Measurements from ENCODE around the gene MYO1F. TPM values are rescaled to one million over a fixed set of nuclear protein-coding genes. Genes with fewer than 3 reads are reported as not detected.
A peak's percentile ranks its signal among the peaks of the same experiment; 100 is the strongest.

Gene MYO1F
- total RNA-seq, 1 donor from 2014 or later, result 7.8 TPM

- Histone ChIP-seq H3K4me3 (ENCODE audit: low read length in 3 of 3) (no peak overlapping the region), H3K27ac (ENCODE audit: low read depth, low read length) (no peak overlapping the region), H3K4me1 (ENCODE audit: control insufficient read depth in 3 of 3, insufficient read depth in 3 of 3, low read length in 3 of 3) (no peaks in the 10 kb centered on the region), H3K27me3 (ENCODE audit: control insufficient read depth in 3 of 3, insufficient read depth in 3 of 3, low read length in 3 of 3) (no peaks in the 10 kb centered on the region), H3K9ac (ENCODE audit: low read depth in 1 of 3, low read length in 3 of 3) (no peak overlapping the region), H3K9me3 (ENCODE audit: control insufficient read depth in 3 of 3, low read length in 3 of 3) (no peaks in the 10 kb centered on the region), H3K36me3 (ENCODE audit: control insufficient read depth in 3 of 3, insufficient read depth in 3 of 3, low read length in 3 of 3) (peaks cover 55 to 56% (median 56%) of the 10 kb centered on the region in 3 donors)
Observed at GRCh38 chr19:8488365-8488764, 88.9 kb downstream of the MYO1F start.

DNA sequence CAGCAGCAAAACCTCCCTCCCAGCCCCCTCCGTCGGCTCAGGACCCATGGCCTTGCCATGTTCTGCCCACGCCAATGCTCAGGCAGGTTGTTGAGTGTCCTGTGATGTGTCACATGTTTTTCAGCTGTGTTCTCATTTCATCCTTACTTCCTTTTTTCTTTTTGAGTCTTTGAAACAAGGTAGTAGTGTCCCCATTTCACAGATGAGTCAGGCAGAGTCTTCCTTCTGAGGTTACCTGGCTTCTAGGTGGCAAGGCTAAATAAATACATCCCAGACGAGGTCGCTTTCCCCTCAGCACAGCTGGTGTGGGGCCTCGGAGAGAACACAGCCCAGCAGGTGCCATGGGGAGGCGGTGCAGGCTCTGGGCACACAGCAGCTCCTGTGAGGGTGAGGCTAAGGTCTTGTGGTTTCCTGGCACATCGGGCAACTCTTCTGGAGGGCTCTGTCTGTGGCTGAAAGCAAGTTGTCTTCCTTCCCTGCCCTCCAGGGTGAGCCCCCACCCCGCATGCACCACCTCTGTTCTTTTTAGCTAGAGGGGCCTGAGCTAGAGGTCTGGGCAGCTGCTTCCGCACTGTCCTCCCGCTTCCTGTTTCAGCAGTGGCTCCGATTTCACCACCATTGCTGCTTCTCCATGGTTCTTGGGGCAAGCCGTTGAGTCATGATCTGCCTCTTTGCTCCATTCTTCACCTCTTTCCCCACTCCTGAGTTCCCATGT, 89.9 kb downstream of the MYO1F start:
- H3K27ac ChIP-seq (ENCODE audit: low read depth, low read length), result peak overlapping the region; percentile 20
- no peak overlapping the region for H3K9ac ChIP-seq (ENCODE audit: low read depth in 1 of 3, low read length in 3 of 3)
- H3K36me3 ChIP-seq (ENCODE audit: control insufficient read depth in 3 of 3, insufficient read depth in 3 of 3, low read length in 3 of 3), result peaks cover 60 to 65% (median 60%) of the 10 kb centered on the region in 3 donors
- peaks cover 1 to 2% (median 1%) of the 10 kb centered on the region in 3 donors for H3K4me1 ChIP-seq (ENCODE audit: control insufficient read depth in 3 of 3, insufficient read depth in 3 of 3, low read length in 3 of 3)
- H3K4me3 ChIP-seq (ENCODE audit: low read length in 3 of 3), result no peak overlapping the region
- no peaks in the 10 kb centered on the region for H3K9me3 ChIP-seq (ENCODE audit: control insufficient read depth in 3 of 3, low read length in 3 of 3)
- H3K27me3 ChIP-seq (ENCODE audit: control insufficient read depth in 3 of 3, insufficient read depth in 3 of 3, low read length in 3 of 3), result no peaks in the 10 kb centered on the region

- Histone ChIP-seq H3K4me1 (ENCODE audit: control insufficient read depth in 3 of 3, insufficient read depth in 3 of 3, low read length in 3 of 3) (peaks cover 4 to 8% (median 5%) of the 10 kb centered on the region in 3 donors), H3K27me3 (ENCODE audit: control insufficient read depth in 3 of 3, insufficient read depth in 3 of 3, low read length in 3 of 3) (no peaks in the 10 kb centered on the region), H3K27ac (ENCODE audit: low read depth, low read length) (no peak overlapping the region), H3K9me3 (ENCODE audit: control insufficient read depth in 3 of 3, low read length in 3 of 3) (no peaks in the 10 kb centered on the region), H3K9ac (ENCODE audit: low read depth in 1 of 3, low read length in 3 of 3) (no peak overlapping the region), H3K36me3 (ENCODE audit: control insufficient read depth in 3 of 3, insufficient read depth in 3 of 3, low read length in 3 of 3) (peaks cover 60 to 67% (median 60%) of the 10 kb centered on the region in 3 donors), H3K4me3 (ENCODE audit: low read length in 3 of 3) (no peak overlapping the region)
Observed at GRCh38 chr19:8486661-8487136, 90.5 kb downstream of the MYO1F start.

DNA sequence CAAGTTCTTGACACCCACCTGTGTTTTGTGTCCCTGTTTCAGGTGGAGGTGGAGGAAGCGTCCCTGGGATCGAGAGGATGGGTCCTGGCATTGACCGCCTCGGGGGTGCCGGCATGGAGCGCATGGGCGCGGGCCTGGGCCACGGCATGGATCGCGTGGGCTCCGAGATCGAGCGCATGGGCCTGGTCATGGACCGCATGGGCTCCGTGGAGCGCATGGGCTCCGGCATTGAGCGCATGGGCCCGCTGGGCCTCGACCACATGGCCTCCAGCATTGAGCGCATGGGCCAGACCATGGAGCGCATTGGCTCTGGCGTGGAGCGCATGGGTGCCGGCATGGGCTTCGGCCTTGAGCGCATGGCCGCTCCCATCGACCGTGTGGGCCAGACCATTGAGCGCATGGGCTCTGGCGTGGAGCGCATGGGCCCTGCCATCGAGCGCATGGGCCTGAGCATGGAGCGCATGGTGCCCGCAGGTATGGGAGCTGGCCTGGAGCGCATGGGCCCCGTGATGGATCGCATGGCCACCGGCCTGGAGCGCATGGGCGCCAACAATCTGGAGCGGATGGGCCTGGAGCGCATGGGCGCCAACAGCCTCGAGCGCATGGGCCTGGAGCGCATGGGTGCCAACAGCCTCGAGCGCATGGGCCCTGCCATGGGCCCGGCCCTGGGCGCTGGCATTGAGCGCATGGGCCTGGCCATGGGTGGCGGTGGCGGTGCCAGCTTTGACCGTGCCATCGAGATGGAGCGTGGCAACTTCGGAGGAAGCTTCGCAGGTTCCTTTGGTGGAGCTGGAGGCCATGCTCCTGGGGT, 91.5 kb downstream of the MYO1F start:
- H3K9ac ChIP-seq (ENCODE audit: low read depth in 1 of 3, low read length in 3 of 3), result no peak overlapping the region
- no peak overlapping the region for H3K27ac ChIP-seq (ENCODE audit: low read depth, low read length)
- no peaks in the 10 kb centered on the region for H3K9me3 ChIP-seq (ENCODE audit: control insufficient read depth in 3 of 3, low read length in 3 of 3)
- peaks cover 62 to 71% (median 63%) of the 10 kb centered on the region in 3 donors for H3K36me3 ChIP-seq (ENCODE audit: control insufficient read depth in 3 of 3, insufficient read depth in 3 of 3, low read length in 3 of 3)
- H3K4me1 ChIP-seq (ENCODE audit: control insufficient read depth in 3 of 3, insufficient read depth in 3 of 3, low read length in 3 of 3), result peaks cover 12 to 17% (median 13%) of the 10 kb centered on the region in 3 donors
- H3K4me3 ChIP-seq (ENCODE audit: low read length in 3 of 3), result no peak overlapping the region
- no peaks in the 10 kb centered on the region for H3K27me3 ChIP-seq (ENCODE audit: control insufficient read depth in 3 of 3, insufficient read depth in 3 of 3, low read length in 3 of 3)

DNA sequence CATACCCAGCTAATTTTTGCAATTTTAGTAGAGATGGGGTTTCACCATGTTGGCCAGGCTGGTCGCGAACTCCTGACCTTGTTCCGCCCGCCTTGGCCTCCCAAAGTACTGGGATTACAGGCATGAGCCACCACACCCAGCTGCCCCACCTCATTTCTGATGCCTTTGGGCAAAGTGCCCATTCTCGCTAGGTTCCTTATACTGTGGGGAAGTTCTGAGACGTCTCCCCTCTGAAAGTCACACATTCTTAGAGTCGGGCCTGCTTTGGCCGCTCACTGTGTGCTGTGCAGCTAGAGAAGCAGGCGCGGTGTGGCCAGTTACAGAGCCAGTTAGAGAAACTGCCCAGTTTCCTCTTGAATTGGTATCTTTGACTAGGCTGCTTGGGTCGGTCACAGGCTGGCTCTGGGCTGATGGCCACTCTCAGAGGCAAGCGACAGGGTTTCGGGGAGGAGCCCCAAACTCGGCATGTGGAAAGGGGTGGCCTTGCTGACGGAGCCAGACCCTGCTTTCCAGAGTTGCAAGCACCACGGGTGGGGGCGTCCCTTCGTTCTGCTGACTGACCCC, 92.8 kb downstream of the MYO1F start:
- Histone ChIP-seq H3K4me3 (ENCODE audit: low read length in 3 of 3) (no peak overlapping the region), H3K36me3 (ENCODE audit: control insufficient read depth in 3 of 3, insufficient read depth in 3 of 3, low read length in 3 of 3) (peaks cover 62 to 74% (median 63%) of the 10 kb centered on the region in 3 donors), H3K9ac (ENCODE audit: low read depth in 1 of 3, low read length in 3 of 3) (no peak overlapping the region), H3K4me1 (ENCODE audit: control insufficient read depth in 3 of 3, insufficient read depth in 3 of 3, low read length in 3 of 3) (peaks cover 13 to 20% (median 15%) of the 10 kb centered on the region in 3 donors), H3K27ac (ENCODE audit: low read depth, low read length) (no peak overlapping the region), H3K9me3 (ENCODE audit: control insufficient read depth in 3 of 3, low read length in 3 of 3) (no peaks in the 10 kb centered on the region), H3K27me3 (ENCODE audit: control insufficient read depth in 3 of 3, insufficient read depth in 3 of 3, low read length in 3 of 3) (no peaks in the 10 kb centered on the region)

GRCh38 chr19:8483165-8483564, 94.1 kb downstream of the MYO1F start:
- no peaks in the 10 kb centered on the region for H3K27me3 ChIP-seq (ENCODE audit: control insufficient read depth in 3 of 3, insufficient read depth in 3 of 3, low read length in 3 of 3)
- H3K36me3 ChIP-seq (ENCODE audit: control insufficient read depth in 3 of 3, insufficient read depth in 3 of 3, low read length in 3 of 3), result peaks cover 54 to 68% (median 57%) of the 10 kb centered on the region in 3 donors
- no peaks in the 10 kb centered on the region for H3K9me3 ChIP-seq (ENCODE audit: control insufficient read depth in 3 of 3, low read length in 3 of 3)
- H3K4me1 ChIP-seq (ENCODE audit: control insufficient read depth in 3 of 3, insufficient read depth in 3 of 3, low read length in 3 of 3), result peaks cover 21 to 25% (median 23%) of the 10 kb centered on the region in 3 donors
- no peak overlapping the region for H3K27ac ChIP-seq (ENCODE audit: low read depth, low read length)
- H3K4me3 ChIP-seq (ENCODE audit: low read length in 3 of 3), result no peak overlapping the region
- no peak overlapping the region for H3K9ac ChIP-seq (ENCODE audit: low read depth in 1 of 3, low read length in 3 of 3)

GRCh38 chr19:8482696-8483095, 94.5 kb downstream of the MYO1F start:
- no peak overlapping the region for H3K9ac ChIP-seq (ENCODE audit: low read depth in 1 of 3, low read length in 3 of 3)
- no peak overlapping the region for H3K4me3 ChIP-seq (ENCODE audit: low read length in 3 of 3)
- no peaks in the 10 kb centered on the region for H3K9me3 ChIP-seq (ENCODE audit: control insufficient read depth in 3 of 3, low read length in 3 of 3)
- H3K27ac ChIP-seq (ENCODE audit: low read depth, low read length), result no peak overlapping the region
- H3K27me3 ChIP-seq (ENCODE audit: control insufficient read depth in 3 of 3, insufficient read depth in 3 of 3, low read length in 3 of 3), result no peaks in the 10 kb centered on the region
- peaks cover 21 to 29% (median 25%) of the 10 kb centered on the region in 3 donors for H3K4me1 ChIP-seq (ENCODE audit: control insufficient read depth in 3 of 3, insufficient read depth in 3 of 3, low read length in 3 of 3)
- peaks cover 52 to 67% (median 55%) of the 10 kb centered on the region in 3 donors for H3K36me3 ChIP-seq (ENCODE audit: control insufficient read depth in 3 of 3, insufficient read depth in 3 of 3, low read length in 3 of 3)

DNA sequence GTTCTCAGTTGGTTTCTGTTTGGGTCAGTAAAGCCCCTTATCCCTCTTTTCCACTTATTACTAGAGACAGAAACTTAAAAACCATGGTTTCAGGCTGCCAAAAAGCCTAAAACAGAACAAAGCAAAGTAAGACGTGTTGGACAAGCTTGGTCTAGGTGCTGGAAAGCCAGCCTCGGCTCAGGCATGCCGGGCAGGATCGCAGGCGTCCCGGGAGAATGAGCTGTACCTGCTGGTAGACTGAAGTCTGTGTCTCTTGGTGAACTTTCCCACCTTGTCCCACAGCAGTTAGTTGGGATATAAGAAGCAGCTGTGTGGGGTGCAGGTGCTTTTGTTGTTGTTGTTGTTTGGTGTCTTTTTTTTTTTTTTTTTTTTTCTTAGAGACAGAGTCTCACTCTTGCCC, 95.6 kb downstream of the MYO1F start:
- H3K36me3 ChIP-seq (ENCODE audit: control insufficient read depth in 3 of 3, insufficient read depth in 3 of 3, low read length in 3 of 3), result peaks cover 47 to 63% (median 49%) of the 10 kb centered on the region in 3 donors
- no peaks in the 10 kb centered on the region for H3K27me3 ChIP-seq (ENCODE audit: control insufficient read depth in 3 of 3, insufficient read depth in 3 of 3, low read length in 3 of 3)
- H3K9me3 ChIP-seq (ENCODE audit: control insufficient read depth in 3 of 3, low read length in 3 of 3), result no peaks in the 10 kb centered on the region
- H3K27ac ChIP-seq (ENCODE audit: low read depth, low read length), result no peak overlapping the region
- peaks cover 22 to 31% (median 28%) of the 10 kb centered on the region in 3 donors for H3K4me1 ChIP-seq (ENCODE audit: control insufficient read depth in 3 of 3, insufficient read depth in 3 of 3, low read length in 3 of 3)
- peak overlapping the region in 1 of 3 donors; percentile 33 for H3K9ac ChIP-seq (ENCODE audit: low read depth in 1 of 3, low read length in 3 of 3)
- H3K4me3 ChIP-seq (ENCODE audit: low read length in 3 of 3), result no peak overlapping the region

DNA sequence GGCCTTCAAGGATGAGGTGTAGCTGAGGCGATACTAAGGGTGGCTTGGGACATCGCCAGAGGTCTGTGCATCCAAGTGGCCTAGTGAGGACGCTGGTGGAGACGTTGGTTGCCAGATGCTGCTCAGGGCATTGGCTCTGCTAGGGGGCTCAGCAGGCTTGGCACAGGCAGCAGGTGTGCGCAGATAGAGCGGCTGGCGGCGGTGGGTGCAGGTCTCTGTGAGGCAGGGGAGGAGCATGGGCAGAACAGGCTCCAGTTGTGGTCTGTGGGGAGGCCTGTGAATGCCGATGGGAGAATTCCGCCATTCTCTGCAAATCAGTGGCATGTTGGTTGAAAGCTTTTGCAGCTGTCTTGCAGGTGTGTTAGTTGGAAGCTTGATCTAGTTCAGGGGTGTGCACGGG, 96.0 kb downstream of the MYO1F start:
- peak overlapping the region in 1 of 3 donors; percentile 33 for H3K9ac ChIP-seq (ENCODE audit: low read depth in 1 of 3, low read length in 3 of 3)
- H3K4me1 ChIP-seq (ENCODE audit: control insufficient read depth in 3 of 3, insufficient read depth in 3 of 3, low read length in 3 of 3), result peaks cover 26 to 31% (median 28%) of the 10 kb centered on the region in 3 donors
- H3K36me3 ChIP-seq (ENCODE audit: control insufficient read depth in 3 of 3, insufficient read depth in 3 of 3, low read length in 3 of 3), result peaks cover 46 to 59% (median 48%) of the 10 kb centered on the region in 3 donors
- H3K9me3 ChIP-seq (ENCODE audit: control insufficient read depth in 3 of 3, low read length in 3 of 3), result no peaks in the 10 kb centered on the region
- no peak overlapping the region for H3K4me3 ChIP-seq (ENCODE audit: low read length in 3 of 3)
- no peak overlapping the region for H3K27ac ChIP-seq (ENCODE audit: low read depth, low read length)
- no peaks in the 10 kb centered on the region for H3K27me3 ChIP-seq (ENCODE audit: control insufficient read depth in 3 of 3, insufficient read depth in 3 of 3, low read length in 3 of 3)

Data from skeletal muscle tissue (tissue), 4 donors.